ENCODE measurements around the gene RASGEF1C.

DNA sequence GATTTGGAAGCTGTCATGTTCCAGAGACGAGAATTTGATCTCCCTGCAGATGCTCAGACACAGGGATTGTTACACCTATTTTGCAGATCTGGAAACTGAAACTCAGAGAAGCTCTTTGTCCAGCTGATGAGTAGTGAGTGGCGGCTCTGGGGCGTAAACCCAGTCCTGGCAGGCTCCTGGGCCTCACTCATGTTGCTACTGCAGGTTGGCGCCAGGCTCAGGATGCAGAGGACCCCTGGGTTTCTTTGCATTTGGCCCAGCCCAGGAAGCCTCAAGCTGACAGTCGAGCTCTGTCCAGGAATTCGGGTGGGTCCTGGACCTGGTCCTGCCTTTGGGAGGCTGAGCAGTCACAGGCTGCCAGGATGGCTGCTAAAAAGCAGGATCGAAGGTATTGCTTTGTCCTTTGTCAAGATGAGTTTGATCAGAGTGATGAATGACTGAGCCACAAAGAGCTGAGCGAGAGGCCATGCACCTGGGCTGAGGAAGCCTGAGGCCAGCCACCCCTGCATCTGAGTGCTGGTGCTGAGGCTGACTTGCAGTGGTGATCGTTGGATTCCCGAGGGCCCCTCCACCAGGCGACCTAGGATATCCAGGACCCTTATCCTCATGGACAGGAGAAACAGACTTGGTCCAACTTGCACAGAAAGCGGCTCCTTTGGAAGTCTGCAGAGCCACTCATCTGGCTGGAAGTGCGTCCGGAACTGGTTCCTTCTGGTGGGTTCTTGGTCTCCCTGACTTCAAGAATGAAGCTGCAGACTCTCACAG lies 129.1 kb downstream of the RASGEF1C start:
- TF ChIP-seq NFRKB (IDR thresholded peaks at IDR 0.05): no peak
- no peak for TF ChIP-seq LEF1 (IDR thresholded peaks at IDR 0.05; ENCODE audit: borderline replicate concordance)
- TF ChIP-seq ARNT (IDR thresholded peaks at IDR 0.05): no peak
- no peak for TF ChIP-seq BHLHE40 (IDR thresholded peaks at IDR 0.05; ENCODE audit: borderline replicate concordance)
- TF ChIP-seq SP1 (IDR thresholded peaks at IDR 0.05): no peak
- no peak for TF ChIP-seq FOXA1 (IDR thresholded peaks at IDR 0.05)
- no peak for TF ChIP-seq SUZ12 (IDR thresholded peaks at IDR 0.05)
- no peak for TF ChIP-seq FOXK2 (IDR thresholded peaks at IDR 0.05)
